ENCODE results near the gene CITED2.

- TF ChIP-seq CREB1 (CRISPR knock-in tag; IDR thresholded peaks at IDR 0.05) (no peak), CTCF (IDR thresholded peaks at IDR 0.05) (no peak), E2F1 (CRISPR knock-in tag; IDR thresholded peaks at IDR 0.05) (no peak), ATF3 (CRISPR knock-in tag; conservative IDR thresholded peaks at IDR 0.05) (no peak), ETV6 (CRISPR knock-in tag; IDR thresholded peaks at IDR 0.05) (peak; percentile 19; the same call in 1 of the 2 replicates), ATF2 (CRISPR knock-in tag; IDR thresholded peaks at IDR 0.05; ENCODE audit: borderline replicate concordance, low read depth) (no peak)
Observed at GRCh38 chr6:139367810-139368351, 6.6 kb downstream of the CITED2 start.

Measured in WTC11 (cell line).